IMR-90 (cell line): ENCODE results near the gene ARGLU1. TPM values are rescaled to one million over a fixed set of nuclear protein-coding genes. Genes with fewer than 3 reads are reported as not detected.

Experiments used
- ATAC-seq: fragments of 200-7000 bp; cut with Tn5 transposase; 2 replicates; pipeline ENCODE4 v1.9.1; 2020; ENCODE audit warnings: low read depth, mild to moderate bottlenecking, moderate library complexity
- BruUV-seq: library from RNA; stranded (reverse); fragments of 400-500 nt; replicated peaks from 2 replicates; lab custom pipeline; 2021; lab: Mats Ljungman, UMichigan
- CTCF ChIA-PET: fragments of 300-600 bp; formaldehyde crosslinking; extraction: SDS; loops from one replicate; lab custom pipeline; 2021; ENCODE audit warnings: antibody characterized with exemption; lab: Yijun Ruan, JAX
- POLR2A ChIA-PET: fragments of 300-600 bp; sonication (Branson Sonifier 250); formaldehyde crosslinking; loops from one replicate; lab custom pipeline; 2022; ENCODE audit warnings: antibody characterized with exemption; ENCODE audit not compliant: unreplicated experiment; lab: Charles Lee
- DNase-seq: peaks from one replicate; pipeline ENCODE4 v3.0.0; 2013
- H2AFZ ChIP-seq: replicated peaks from 2 replicates; pipeline ENCODE3; 2013; ENCODE audit warnings: low read length, mild to moderate bottlenecking; ENCODE audit not compliant: poor library complexity
- H2AK5ac ChIP-seq: 2 replicates; pipeline ENCODE4 v1.6.1; 2013; ENCODE audit warnings: low read depth, low read length, inconsistent platforms
- H2AK9ac ChIP-seq: replicated peaks from 2 replicates; pipeline ENCODE3; 2013; ENCODE audit warnings: mild to moderate bottlenecking, low read depth, low read length, moderate library complexity; ENCODE audit not compliant: poor library complexity
- H2BK120ac ChIP-seq: 2 replicates; pipeline ENCODE4 v1.6.1; 2013; ENCODE audit warnings: low read depth, low read length, inconsistent platforms
- H2BK15ac ChIP-seq: 3 replicates; pipeline ENCODE4 v1.6.1; 2013; ENCODE audit warnings: low read depth, low read length, inconsistent platforms
- H2BK20ac ChIP-seq: 2 replicates; pipeline ENCODE4 v1.6.1; 2013; ENCODE audit warnings: low read depth, mild to moderate bottlenecking, inconsistent platforms, low read length, moderate library complexity
- H2BK5ac ChIP-seq: 2 replicates; pipeline ENCODE4 v1.6.1; 2013; ENCODE audit warnings: mild to moderate bottlenecking, low read depth, low read length, inconsistent platforms; ENCODE audit not compliant: poor library complexity, severe bottlenecking
- H3K14ac ChIP-seq: replicated peaks from 2 replicates; pipeline ENCODE4 v1.6.1; 2013; ENCODE audit warnings: low read depth, low read length, inconsistent platforms
- H3K18ac ChIP-seq: 2 replicates; pipeline ENCODE4 v1.6.1; 2013; ENCODE audit warnings: low read depth, low read length, control low read depth
- H3K23ac ChIP-seq: 2 replicates; pipeline ENCODE4 v1.6.1; 2013; ENCODE audit warnings: low read depth, low read length, inconsistent platforms
- H3K27ac ChIP-seq: 2 replicates; pipeline ENCODE4 v1.5.1; 2013; ENCODE audit warnings: mild to moderate bottlenecking, control low read depth, low read length; ENCODE audit not compliant: insufficient read depth
- H3K27me3 ChIP-seq: 2 replicates; pipeline ENCODE4 v1.6.1; 2013; ENCODE audit warnings: low read length; ENCODE audit not compliant: control insufficient read depth, insufficient read depth
- H3K36me3 ChIP-seq: 2 replicates; pipeline ENCODE4 v1.6.1; 2013; ENCODE audit warnings: low read length, mixed read lengths; ENCODE audit not compliant: control insufficient read depth, insufficient read depth
- H3K4ac ChIP-seq: 2 replicates; pipeline ENCODE4 v1.6.1; 2013; ENCODE audit warnings: low read depth, low read length, inconsistent platforms
- H3K4me1 ChIP-seq: 2 replicates; pipeline ENCODE4 v1.6.1; 2013; ENCODE audit warnings: low read length, mixed read lengths; ENCODE audit not compliant: control insufficient read depth, insufficient read depth
- H3K4me2 ChIP-seq: 2 replicates; pipeline ENCODE4 v1.6.1; 2013; ENCODE audit warnings: low read depth, mild to moderate bottlenecking, control low read depth, low read length, moderate library complexity
- H3K4me3 ChIP-seq: 2 replicates; pipeline ENCODE4 v1.5.1; 2013; ENCODE audit warnings: low read depth, mild to moderate bottlenecking, control low read depth, low read length, moderate library complexity; ENCODE audit not compliant: insufficient read depth
- H3K56ac ChIP-seq: 2 replicates; pipeline ENCODE4 v1.6.1; 2013; ENCODE audit warnings: low read length, inconsistent platforms; ENCODE audit not compliant: insufficient read depth; ENCODE audit errors: extremely low read depth
- H3K79me1 ChIP-seq, 2 experiments: 2 replicates each; pipeline ENCODE4 v1.6.1; 2013; ENCODE audit warnings: low read length in 2 of 2, inconsistent platforms in 1 of 2, low read depth in 1 of 2
- H3K9ac ChIP-seq: 2 replicates; pipeline ENCODE4 v1.6.1; 2013; ENCODE audit warnings: low read depth, low read length, control low read depth
- H3K9me1 ChIP-seq: 2 replicates; pipeline ENCODE4 v1.6.1; 2013; ENCODE audit warnings: low read length, inconsistent platforms; ENCODE audit not compliant: insufficient read depth
- H3K9me3 ChIP-seq: 2 replicates; pipeline ENCODE4 v1.6.1; 2013; ENCODE audit warnings: low read length; ENCODE audit not compliant: control insufficient read depth, insufficient read depth
- H4K20me1 ChIP-seq: 2 replicates; pipeline ENCODE4 v1.6.1; 2013; ENCODE audit warnings: low read length, inconsistent platforms; ENCODE audit not compliant: insufficient read depth
- H4K5ac ChIP-seq: 2 replicates; pipeline ENCODE4 v1.6.1; 2013; ENCODE audit warnings: mild to moderate bottlenecking, low read depth, low read length, control low read depth
- H4K8ac ChIP-seq, 2 experiments: 2 replicates each; pipeline ENCODE4 v1.6.1; 2013; ENCODE audit warnings: low read depth in 2 of 2, low read length in 2 of 2, control low read depth in 1 of 2, inconsistent platforms in 1 of 2
- H4K91ac ChIP-seq: 2 replicates; pipeline ENCODE4 v1.6.1; 2013; ENCODE audit warnings: low read depth, low read length, inconsistent platforms; ENCODE audit not compliant: insufficient read depth
- CEBPB ChIP-seq: IDR thresholded peaks from 2 replicates; pipeline ENCODE4 v1.6.1; 2012; ENCODE audit warnings: low read depth, low read length, improper control_type of control experiment
- CHD1 ChIP-seq: IDR thresholded peaks from 2 replicates; pipeline ENCODE4 v1.6.1; 2012; ENCODE audit warnings: low read depth, low read length, improper control_type of control experiment
- CTCF ChIP-seq: conservative IDR thresholded peaks from 2 replicates; pipeline ENCODE4 v1.5.1; 2012; ENCODE audit warnings: mild to moderate bottlenecking, low read depth, low read length, improper control_type of control experiment
- ELK1 ChIP-seq: fragments of 150-350 bp; IDR thresholded peaks from 2 replicates; pipeline ENCODE4 v1.6.1; 2016; ENCODE audit warnings: low read depth, mild to moderate bottlenecking, low read length, moderate library complexity, borderline replicate concordance
- FOS ChIP-seq: fragments of 150-350 bp; IDR thresholded peaks from 2 replicates; pipeline ENCODE4 v1.6.1; 2016; ENCODE audit warnings: low read depth, low read length
- MAZ ChIP-seq: IDR thresholded peaks from 2 replicates; pipeline ENCODE4 v1.6.1; 2012; ENCODE audit warnings: low read depth, mild to moderate bottlenecking, low read length, improper control_type of control experiment, moderate library complexity, borderline replicate concordance
- NFE2L2 ChIP-seq: fragments of 150-350 bp; IDR thresholded peaks from 2 replicates; pipeline ENCODE4 v1.6.1; 2016; ENCODE audit warnings: low read depth, mild to moderate bottlenecking, low read length
- RAD21 ChIP-seq: IDR thresholded peaks from 2 replicates; pipeline ENCODE4 v1.6.1; 2012; ENCODE audit warnings: low read length, improper control_type of control experiment
- RFX5 ChIP-seq: IDR thresholded peaks from 2 replicates; pipeline ENCODE4 v1.8.0; 2012; ENCODE audit warnings: low read depth, mild to moderate bottlenecking, low read length, moderate library complexity
- SMC3 ChIP-seq: fragments of 150-350 bp; IDR thresholded peaks from 2 replicates; pipeline ENCODE4 v1.6.1; 2016; ENCODE audit warnings: low read depth, mild to moderate bottlenecking, antibody characterized with exemption, low read length, moderate library complexity
- WGBS, 2 experiments: methylation state at CpG; one replicate each; pipeline versions ENCODE4 v1.1.5 to v1.1.7; 2013; ENCODE audit warnings: missing lambda C conversion rate in 2 of 2; ENCODE audit not compliant: insufficient read length in 1 of 2; ENCODE audit errors: extremely low coverage in 2 of 2; 5-methylcytosine and 5-hydroxymethylcytosine counted together
- dilution Hi-C: fragments of 300-500 bp; cut with HindIII; formaldehyde crosslinking; loops from one replicate; pipeline ENCODE4 v1.14.3; 2018; ENCODE audit warnings: low sequenced_read_pairs; ENCODE audit not compliant: unreplicated experiment
- in situ Hi-C: fragments of 300-500 bp; cut with MboI; formaldehyde crosslinking; loops from 3 replicates; pipeline ENCODE4 v1.14.3; 2019; ENCODE audit warnings: low sequenced_read_pairs, inconsistent platforms, mixed read lengths
- intact Hi-C: fragments of 100-400 bp; cut with micrococcal nuclease; formaldehyde crosslinking; loops from 2 replicates; pipeline ENCODE4 v1.10.0; 2022
- polyA plus RNA-seq, 3 experiments: library from polyadenylated mRNA; depleted of rRNA; stranded (reverse); fragments of >200 nt; gene quantifications; 2 replicates each; pipeline ENCODE4 v1.2.3, GENCODE V29; 2012; ENCODE audit warnings: low replicate concordance in 1 of 3
- total RNA-seq: library from RNA; depleted of rRNA; stranded (reverse); fragments of >200 nt; gene quantifications from 2 replicates; pipeline ENCODE4 v1.2.3, GENCODE V29; 2012

Gene ARGLU1
- total and polyA plus RNA-seq, 2 of the 4 experiments (the other 2 are of a cell fraction) = 11.1 to 51.4 TPM

GRCh38 chr13:106517109-106517847 is 50.7 kb downstream of the ARGLU1 start:
- no peak overlapping the region for H2BK20ac ChIP-seq
- no peak overlapping the region for H4K8ac ChIP-seq
- H3K4me2 ChIP-seq = no peak overlapping the region
- no peaks in the 10 kb centered on the region for H4K20me1 ChIP-seq
- peaks cover 5% of the 10 kb centered on the region for H3K4me1 ChIP-seq
- no peak overlapping the region for H3K4ac ChIP-seq
- H2BK5ac ChIP-seq = no peak overlapping the region
- H3K18ac ChIP-seq = no peak overlapping the region
- intact Hi-C loops = no loop called here
- peak overlapping the region; percentile 44; the same call in 1 of the 2 replicates for H2AK5ac ChIP-seq
- H2AFZ ChIP-seq = no peak overlapping the region
- no peak for ATAC-seq
- no peaks in the 10 kb centered on the region for H3K36me3 ChIP-seq
- in situ Hi-C loops = loop anchor here (25.0 kb wide), 1 partner anchor 430 kb away; no protein-coding TSS in a partner anchor
- no TSS peak for BruUV-seq
- no peak for DNase-seq
- H4K5ac ChIP-seq = peak overlapping the region; percentile 16; the same call in 1 of the 2 replicates
- ChIA-PET POLR2A (no interaction called here), CTCF (no interaction called here)
- H3K23ac ChIP-seq = no peak overlapping the region
- H3K9me1 ChIP-seq = peaks cover 7% of the 10 kb centered on the region; the same call in 1 of the 2 replicates
- no peak overlapping the region for H3K14ac ChIP-seq
- H3K9ac ChIP-seq = no peak overlapping the region
- peaks cover 14 to 41% of the 10 kb centered on the region in 2 experiments; a peak in 3 of 4 replicates for H3K79me1 ChIP-seq
- H3K27me3 ChIP-seq = no peaks in the 10 kb centered on the region
- dilution Hi-C loops = no loop called here
- H2BK15ac ChIP-seq = no peak overlapping the region
- H2BK120ac ChIP-seq = no peak overlapping the region
- H2AK9ac ChIP-seq = no peak overlapping the region
- no peak overlapping the region for H3K27ac ChIP-seq
- TF ChIP-seq NFE2L2 (no peak), RFX5 (no peak), RAD21 (no peak), ELK1 (no peak), FOS (no peak), CEBPB (no peak), SMC3 (no peak), CTCF (no peak), MAZ (no peak), CHD1 (no peak)
- no peak overlapping the region for H3K4me3 ChIP-seq
- WGBS, 2 experiments = no CpG with 5 or more reads among the region's 4 CpGs
- H3K9me3 ChIP-seq = no peaks in the 10 kb centered on the region
- no peak overlapping the region for H3K56ac ChIP-seq
- no peak overlapping the region for H4K91ac ChIP-seq
